Osteocyte (in vitro differentiated cells): ENCODE measurements around the gene PITRM1. TPM values are rescaled to one million over a fixed set of nuclear protein-coding genes. Genes with fewer than 3 reads are reported as not detected.
"Not testable (repeated sequence)": the region's sequence is repeated elsewhere in the genome, so short reads cannot be mapped to it uniquely, and the experiment has no call there.

Experiments used
- DNase-seq: peaks from one replicate; pipeline ENCODE4 v3.0.0; 2021; ENCODE audit warnings: mixed read lengths; ENCODE audit not compliant: unreplicated experiment; ENCODE audit errors: extremely low spot score
- H3K27ac Mint-ChIP-seq: one replicate; pipeline ENCODE4 v1.8.0; 2021; ENCODE audit warnings: mild to moderate bottlenecking, mixed read lengths; ENCODE audit not compliant: unreplicated experiment
- H3K27me3 Mint-ChIP-seq: one replicate; pipeline ENCODE4 v1.8.0; 2021; ENCODE audit warnings: mixed read lengths; ENCODE audit not compliant: unreplicated experiment
- H3K36me3 Mint-ChIP-seq: one replicate; pipeline ENCODE4 v1.8.0; 2021; ENCODE audit warnings: mixed read lengths; ENCODE audit not compliant: unreplicated experiment
- H3K4me1 Mint-ChIP-seq: one replicate; pipeline ENCODE4 v1.8.0; 2021; ENCODE audit warnings: mixed read lengths; ENCODE audit not compliant: unreplicated experiment
- H3K4me3 Mint-ChIP-seq: one replicate; pipeline ENCODE4 v1.8.0; 2021; ENCODE audit warnings: mild to moderate bottlenecking, moderate library complexity, mixed read lengths; ENCODE audit not compliant: unreplicated experiment
- H3K9me3 Mint-ChIP-seq: one replicate; pipeline ENCODE4 v1.8.0; 2021; ENCODE audit warnings: mixed read lengths; ENCODE audit not compliant: unreplicated experiment
- total RNA-seq: library from RNA; stranded (reverse); gene quantifications from 2 replicates; pipeline ENCODE4 v1.2.1, GENCODE V29; 2021
- TF ChIP-seq, protein P1 (sequence below): fragments of 200-600 bp; sonication (generic); IDR thresholded peaks from 2 replicates; pipeline ENCODE4 v1.5.0; 2021; ENCODE audit warnings: antibody characterized with exemption, mild to moderate bottlenecking, moderate library complexity

Gene PITRM1
- total RNA-seq, 1 donor from 2014 or later: 76.5 TPM

DNA sequence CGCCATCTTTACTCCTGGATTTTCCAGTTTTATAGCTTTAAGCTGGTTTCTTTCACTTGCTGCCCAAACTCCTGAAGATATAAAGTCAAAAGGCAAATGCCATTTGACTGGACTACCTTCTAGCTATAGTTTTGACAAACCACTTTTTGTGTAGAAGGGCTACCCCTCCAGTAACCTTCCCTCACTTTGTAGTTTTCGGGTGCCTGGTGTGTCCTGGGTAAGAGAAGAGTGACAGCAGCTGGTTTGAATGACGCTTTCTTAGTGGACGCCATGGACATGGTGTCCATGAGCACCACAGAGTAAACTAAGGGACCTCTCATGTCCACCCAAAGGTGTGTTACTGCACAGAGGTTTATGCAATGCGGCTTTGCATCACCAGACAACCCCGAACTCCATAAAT, 21.2 kb upstream of the PITRM1 start:
- H3K9me3 Mint-ChIP-seq: no peaks in the 10 kb centered on the region
- peak; percentile 7 for DNase-seq
- H3K4me3 Mint-ChIP-seq: no peak overlapping the region
- TF ChIP-seq, protein P1, sequence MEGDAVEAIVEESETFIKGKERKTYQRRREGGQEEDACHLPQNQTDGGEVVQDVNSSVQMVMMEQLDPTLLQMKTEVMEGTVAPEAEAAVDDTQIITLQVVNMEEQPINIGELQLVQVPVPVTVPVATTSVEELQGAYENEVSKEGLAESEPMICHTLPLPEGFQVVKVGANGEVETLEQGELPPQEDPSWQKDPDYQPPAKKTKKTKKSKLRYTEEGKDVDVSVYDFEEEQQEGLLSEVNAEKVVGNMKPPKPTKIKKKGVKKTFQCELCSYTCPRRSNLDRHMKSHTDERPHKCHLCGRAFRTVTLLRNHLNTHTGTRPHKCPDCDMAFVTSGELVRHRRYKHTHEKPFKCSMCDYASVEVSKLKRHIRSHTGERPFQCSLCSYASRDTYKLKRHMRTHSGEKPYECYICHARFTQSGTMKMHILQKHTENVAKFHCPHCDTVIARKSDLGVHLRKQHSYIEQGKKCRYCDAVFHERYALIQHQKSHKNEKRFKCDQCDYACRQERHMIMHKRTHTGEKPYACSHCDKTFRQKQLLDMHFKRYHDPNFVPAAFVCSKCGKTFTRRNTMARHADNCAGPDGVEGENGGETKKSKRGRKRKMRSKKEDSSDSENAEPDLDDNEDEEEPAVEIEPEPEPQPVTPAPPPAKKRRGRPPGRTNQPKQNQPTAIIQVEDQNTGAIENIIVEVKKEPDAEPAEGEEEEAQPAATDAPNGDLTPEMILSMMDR: no peak
- H3K4me1 Mint-ChIP-seq: peaks cover 32% of the 10 kb centered on the region
- no peaks in the 10 kb centered on the region for H3K36me3 Mint-ChIP-seq
- H3K27me3 Mint-ChIP-seq: no peaks in the 10 kb centered on the region
- no peak overlapping the region for H3K27ac Mint-ChIP-seq

DNA sequence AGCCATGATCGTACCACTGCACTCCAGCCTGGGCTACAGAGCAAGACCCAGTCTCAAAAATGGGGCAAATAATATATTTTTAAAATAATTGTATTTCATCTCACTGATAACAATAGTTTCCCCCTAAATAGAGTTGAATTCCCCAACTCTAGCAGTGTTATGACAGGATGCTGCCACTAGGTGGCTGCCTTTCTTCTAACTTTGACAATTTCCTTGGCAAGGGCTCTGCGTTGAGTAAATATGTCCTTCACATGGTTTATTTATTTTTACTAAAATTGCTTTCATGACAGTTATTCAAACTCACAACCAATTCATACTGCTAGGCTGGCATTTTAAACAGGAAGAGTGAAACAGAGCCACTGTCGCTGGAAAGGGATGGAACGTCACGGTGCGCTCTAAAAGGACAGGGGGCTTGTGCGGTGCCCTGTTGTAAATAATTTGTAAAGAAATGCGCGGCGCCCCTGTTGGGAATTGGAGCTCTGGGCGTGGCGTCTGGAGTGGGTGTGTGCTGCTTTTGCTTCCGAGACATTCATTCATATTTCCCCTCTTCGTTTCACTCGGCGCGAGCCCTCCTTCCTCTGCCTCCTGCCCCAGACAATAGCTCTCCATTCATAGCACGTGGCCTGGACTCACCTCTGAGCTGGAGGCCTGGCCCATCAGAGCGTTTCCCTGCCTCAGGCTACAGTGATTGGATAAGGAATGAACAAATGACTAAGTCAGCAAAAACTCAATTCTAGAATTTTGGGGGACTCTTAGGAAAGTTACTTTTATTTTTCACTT, 20.5 kb upstream of the PITRM1 start:
- Mint-ChIP-seq H3K27me3 (no peaks in the 10 kb centered on the region), H3K9me3 (no peaks in the 10 kb centered on the region), H3K4me1 (peaks cover 30% of the 10 kb centered on the region), H3K27ac (peak overlapping the region; percentile 44), H3K4me3 (peak overlapping the region; percentile 14), H3K36me3 (no peaks in the 10 kb centered on the region)
- DNase-seq: peak; percentile 66
- TF ChIP-seq, protein P1: peak; percentile 87

DNA sequence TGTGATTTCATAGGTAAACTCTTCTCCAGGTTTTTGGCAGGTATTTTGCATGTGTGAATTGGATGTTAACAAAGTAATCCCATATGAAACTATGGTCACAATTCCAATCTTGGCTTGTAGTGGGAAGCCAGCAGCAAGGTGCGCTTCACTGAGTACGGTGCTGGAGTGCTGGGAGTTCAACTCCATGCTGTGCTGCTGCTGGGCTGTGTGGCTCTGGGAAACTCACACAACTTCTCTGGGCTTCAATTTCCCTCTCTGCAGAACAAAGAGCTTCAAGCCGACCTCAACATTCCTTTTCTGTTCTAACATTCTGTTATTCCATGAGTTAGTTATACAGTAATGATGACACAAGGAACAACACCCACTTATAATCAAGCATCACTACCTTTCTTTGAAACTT, 18.2 kb upstream of the PITRM1 start:
- TF ChIP-seq, protein P1: no peak
- DNase-seq: no peak
- no peaks in the 10 kb centered on the region for H3K9me3 Mint-ChIP-seq
- no peaks in the 10 kb centered on the region for H3K27me3 Mint-ChIP-seq
- H3K27ac Mint-ChIP-seq: no peak overlapping the region
- no peaks in the 10 kb centered on the region for H3K36me3 Mint-ChIP-seq
- peaks cover 15% of the 10 kb centered on the region for H3K4me1 Mint-ChIP-seq
- H3K4me3 Mint-ChIP-seq: no peak overlapping the region

DNA sequence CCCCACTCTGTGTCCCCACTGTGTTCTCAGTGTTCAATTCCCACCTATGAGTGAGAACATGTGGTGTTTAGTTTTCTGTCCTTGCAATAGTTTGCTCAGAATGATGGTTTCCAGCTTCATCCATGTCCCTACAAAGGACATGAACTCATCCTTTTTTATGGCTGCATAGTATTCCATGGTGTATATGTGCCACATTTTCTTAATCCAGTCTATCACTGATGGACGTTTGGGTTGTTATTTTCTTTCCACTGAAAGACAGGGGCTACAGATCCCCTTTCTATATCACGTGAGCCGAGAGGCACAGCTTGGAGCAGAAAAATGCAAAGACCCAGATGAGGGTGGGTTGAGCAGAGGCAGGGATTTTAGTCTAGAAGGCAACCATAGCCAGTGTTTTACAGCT, 14.6 kb upstream of the PITRM1 start:
- H3K4me1 Mint-ChIP-seq, H3K4me3 Mint-ChIP-seq, H3K27me3 Mint-ChIP-seq, H3K27ac Mint-ChIP-seq, H3K36me3 Mint-ChIP-seq, H3K9me3 Mint-ChIP-seq, DNase-seq: not testable (repeated sequence)

DNA sequence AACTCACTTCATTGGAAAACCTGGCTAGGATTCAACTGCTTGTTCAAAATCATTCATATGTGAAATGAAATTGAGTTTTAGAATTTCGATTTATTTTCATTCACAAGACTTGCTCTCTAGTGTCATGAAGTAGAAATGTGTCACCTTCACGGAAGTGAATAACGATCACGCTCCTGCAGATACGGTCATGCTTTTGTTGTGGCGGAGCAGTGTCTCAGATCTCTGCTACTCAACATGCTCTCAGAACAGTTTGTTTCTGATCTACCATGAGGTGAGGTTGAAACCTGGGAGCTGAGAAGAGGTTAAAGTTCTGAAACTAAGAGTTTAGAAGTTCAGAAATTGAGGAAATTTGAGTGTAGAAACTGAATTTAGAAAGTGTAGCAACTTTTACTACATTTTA, 13.8 kb upstream of the PITRM1 start:
- TF ChIP-seq, protein P1: no peak
- H3K4me3 Mint-ChIP-seq: no peak overlapping the region

More for the DNA sequence above, 13.8 kb upstream of the PITRM1 start:
- Mint-ChIP-seq H3K27ac (no peak overlapping the region), H3K36me3 (no peaks in the 10 kb centered on the region), H3K27me3 (peaks cover 8% of the 10 kb centered on the region), H3K4me1 (peaks cover 3% of the 10 kb centered on the region), H3K9me3 (no peaks in the 10 kb centered on the region)
- no peak for DNase-seq
